HG02852 (cell line): ENCODE measurements around the gene PAPPA.

Experiments
- ATAC-seq: cut with Tn5 transposase; IDR thresholded peaks from one replicate; pipeline ENCODE4 v1.9.1; 2021; ENCODE audit warnings: mild to moderate bottlenecking, moderate library complexity; ENCODE audit not compliant: unreplicated experiment

Gene PAPPA

DNA sequence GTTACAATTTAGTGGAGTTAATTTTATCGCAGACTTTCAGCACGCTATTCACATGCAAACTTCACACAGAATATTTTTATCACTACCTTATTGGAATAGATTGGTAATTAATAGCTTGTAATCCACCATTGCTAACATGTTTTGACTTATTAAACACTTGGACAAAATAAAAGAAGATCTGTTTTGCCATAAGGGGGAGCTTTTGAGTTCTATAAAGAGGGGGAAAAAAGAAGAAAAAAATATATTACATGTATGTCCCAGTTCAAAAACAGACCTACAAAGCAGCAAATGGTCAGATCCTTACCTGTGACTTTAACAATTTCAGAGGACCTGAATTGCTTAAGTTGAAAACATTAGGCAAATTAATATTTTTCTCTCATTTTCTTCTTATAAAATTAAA lies 1.2 kb upstream of the PAPPA start:
- ATAC-seq, result no peak

DNA sequence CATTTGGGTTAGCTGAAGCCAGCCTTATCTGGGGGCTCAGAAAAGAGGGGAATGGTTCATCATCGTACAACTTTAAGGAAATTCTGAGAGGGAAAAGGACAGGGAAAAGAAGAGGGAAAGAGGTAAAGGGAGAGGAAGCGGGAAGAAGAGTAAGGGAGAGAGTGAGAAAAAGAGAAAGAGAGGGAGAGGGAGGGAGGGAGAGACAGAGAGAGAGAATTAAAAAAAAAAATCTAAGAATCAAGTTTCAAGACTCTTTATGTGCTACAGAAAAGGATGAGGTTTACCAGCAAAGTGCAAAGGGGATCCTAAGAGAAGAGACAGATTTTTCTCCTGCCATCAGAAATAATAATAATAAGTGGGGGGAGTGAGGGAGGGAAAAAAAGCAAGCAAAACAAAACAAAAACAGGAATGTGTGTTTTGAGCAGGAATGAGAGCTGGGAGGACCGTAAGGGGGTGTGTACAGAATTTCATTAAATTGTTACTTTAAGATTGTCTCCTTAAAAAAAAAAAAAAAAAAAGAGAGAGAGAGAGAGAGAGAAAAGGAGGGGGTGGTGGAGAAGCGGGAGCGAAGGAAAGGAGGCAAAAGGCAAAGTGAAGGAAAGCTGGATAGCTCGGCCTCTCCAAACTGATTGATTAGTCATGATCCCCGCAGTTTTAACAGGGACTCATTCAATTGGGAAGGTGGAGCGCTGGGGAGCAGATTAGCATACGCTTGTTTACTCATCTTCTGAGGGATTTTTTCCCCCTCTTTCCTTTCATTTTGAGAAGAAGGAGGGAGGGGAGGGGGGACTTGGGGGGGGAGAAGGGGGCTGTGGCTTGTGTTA lies 438 bp upstream of the PAPPA start:
- no peak for ATAC-seq

- no peak for ATAC-seq
These were observed 864 bp downstream of the PAPPA start for GRCh38 chr9:116154334-116154975.

- ATAC-seq, result peak; percentile 62
These were observed 1.5 kb downstream of the PAPPA start for GRCh38 chr9:116154976-116155697.

- no peak for ATAC-seq
These were observed 2.1 kb downstream of the PAPPA start for GRCh38 chr9:116155698-116156039.

GRCh38 chr9:116156621-116157314 lies 3.2 kb downstream of the PAPPA start:
- ATAC-seq, result no peak

- no peak for ATAC-seq
These were observed 4.0 kb downstream of the PAPPA start for GRCh38 chr9:116157436-116158138.

- ATAC-seq, result no peak
These were observed 7.3 kb downstream of the PAPPA start for GRCh38 chr9:116160676-116161571.

GRCh38 chr9:116162241-116162781 lies 8.7 kb downstream of the PAPPA start:
- ATAC-seq, result no peak

- no peak for ATAC-seq
These were observed 9.9 kb downstream of the PAPPA start for GRCh38 chr9:116163293-116164055.

DNA sequence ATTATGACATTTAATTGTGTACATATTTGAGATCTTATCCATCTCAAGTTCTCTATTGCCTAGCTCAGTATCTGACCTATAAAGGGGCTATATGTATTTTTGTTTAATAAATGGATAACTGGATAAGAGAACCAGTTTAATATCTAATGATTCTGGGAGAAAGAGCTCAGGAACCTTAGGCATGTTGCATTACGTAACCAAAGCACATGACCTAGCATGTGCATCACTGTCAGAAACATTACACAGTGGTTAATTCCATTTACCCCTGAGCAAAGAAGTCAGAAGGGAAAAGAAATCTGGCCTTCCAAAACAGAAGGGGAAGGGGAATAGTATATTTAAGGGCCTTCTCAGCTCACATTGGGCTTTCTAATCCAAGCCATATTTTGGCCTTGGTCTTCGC lies 12.3 kb downstream of the PAPPA start:
- no peak for ATAC-seq

- no peak for ATAC-seq
These were observed 13.1 kb downstream of the PAPPA start for GRCh38 chr9:116166713-116167112.

GRCh38 chr9:116168231-116168630 lies 14.6 kb downstream of the PAPPA start:
- ATAC-seq, result no peak

GRCh38 chr9:116172216-116172615 lies 18.6 kb downstream of the PAPPA start:
- no peak for ATAC-seq

GRCh38 chr9:116174347-116174746 lies 20.8 kb downstream of the PAPPA start:
- ATAC-seq, result no peak

- no peak for ATAC-seq
These were observed 22.0 kb downstream of the PAPPA start for GRCh38 chr9:116175614-116176013.

- ATAC-seq, result no peak
These were observed 25.1 kb downstream of the PAPPA start for GRCh38 chr9:116178481-116179211.

DNA sequence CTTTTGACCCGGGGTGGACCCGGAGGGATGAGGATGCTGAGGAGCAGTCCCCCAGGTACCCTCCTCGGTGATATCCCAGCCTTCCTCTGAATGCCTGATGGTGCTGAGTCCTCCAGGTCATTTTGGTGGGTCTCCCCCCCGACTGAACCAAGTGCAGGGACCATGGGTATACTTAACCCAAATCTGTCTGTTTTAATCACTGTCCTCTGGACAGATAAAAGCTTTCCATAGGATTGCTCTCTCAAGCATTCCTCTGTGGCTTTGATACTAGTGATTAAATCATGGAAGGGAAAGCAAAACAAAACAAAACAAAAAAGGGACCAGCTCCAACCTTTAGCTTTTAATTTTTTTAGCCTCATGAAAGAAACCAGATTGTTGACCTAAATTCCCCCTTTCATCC lies 26.0 kb downstream of the PAPPA start:
- ATAC-seq, result no peak
